KMS-11 (cell line): ENCODE measurements around the gene SPATS2L.

ENCODE experiments used
- H2AFZ ChIP-seq: fragments of 200-600 bp; sonication (generic); 2 replicates; pipeline ENCODE4 v1.6.1; 2016; ENCODE audit warnings: antibody characterized with exemption, mixed run types, low read depth
- H3K27ac ChIP-seq: fragments of 200-600 bp; sonication (generic); 2 replicates; pipeline ENCODE4 v1.6.1; 2016; ENCODE audit warnings: mild to moderate bottlenecking, mixed run types
- H3K27me3 ChIP-seq: fragments of 200-600 bp; sonication (generic); 2 replicates; pipeline ENCODE4 v1.6.1; 2017; ENCODE audit warnings: mild to moderate bottlenecking, low read depth, mixed run types, moderate library complexity; ENCODE audit not compliant: insufficient read depth
- H3K36me3 ChIP-seq: fragments of 200-600 bp; sonication (generic); 2 replicates; pipeline ENCODE4 v1.6.1; 2017; ENCODE audit warnings: mild to moderate bottlenecking, mixed run types; ENCODE audit not compliant: insufficient read depth
- H3K4me1 ChIP-seq: fragments of 200-600 bp; sonication (generic); 2 replicates; pipeline ENCODE4 v1.6.1; 2016; ENCODE audit warnings: mild to moderate bottlenecking, low read depth, mixed run types; ENCODE audit not compliant: poor library complexity, severe bottlenecking
- H3K4me2 ChIP-seq: fragments of 200-600 bp; sonication (generic); 2 replicates; pipeline ENCODE4 v1.7.0; 2016; ENCODE audit warnings: mild to moderate bottlenecking, mixed run types
- H3K4me3 ChIP-seq: fragments of 200-600 bp; sonication (generic); IDR thresholded peaks from 2 replicates; pipeline ENCODE4 v1.6.1; 2017; ENCODE audit warnings: low read depth, low read length, mixed read lengths; ENCODE audit not compliant: insufficient read depth
- H3K79me2 ChIP-seq: fragments of 200-600 bp; sonication (generic); 2 replicates; pipeline ENCODE4 v1.6.1; 2016; ENCODE audit warnings: low read depth, mixed run types; ENCODE audit not compliant: insufficient read depth
- H3K9ac ChIP-seq: fragments of 200-600 bp; sonication (generic); 2 replicates; pipeline ENCODE4 v1.6.1; 2016; ENCODE audit warnings: mild to moderate bottlenecking, mixed run types
- H4K20me1 ChIP-seq: fragments of 200-600 bp; sonication (generic); 2 replicates; pipeline ENCODE4 v1.6.1; 2016; ENCODE audit warnings: mild to moderate bottlenecking, mixed run types; ENCODE audit not compliant: insufficient read depth
- CTCF ChIP-seq: fragments of 200-600 bp; sonication (generic); conservative IDR thresholded peaks from 2 replicates; pipeline ENCODE4 v1.6.1; 2017; ENCODE audit warnings: low read depth, mild to moderate bottlenecking, antibody characterized with exemption, low read length, moderate library complexity, mixed read lengths

The SPATS2L gene

GRCh38 chr2:200274116-200275075, 32.1 kb upstream of the SPATS2L start:
- no peak overlapping the region for H3K4me2 ChIP-seq
- H4K20me1 ChIP-seq, result no peaks in the 10 kb centered on the region
- no peaks in the 10 kb centered on the region for H3K27me3 ChIP-seq
- no peaks in the 10 kb centered on the region for H3K4me1 ChIP-seq
- TF ChIP-seq CTCF, result no peak
- no peak overlapping the region for H3K9ac ChIP-seq
- no peak overlapping the region for H3K27ac ChIP-seq
- no peak overlapping the region for H2AFZ ChIP-seq
- H3K4me3 ChIP-seq, result no peak overlapping the region
- no peaks in the 10 kb centered on the region for H3K36me3 ChIP-seq
- no peaks in the 10 kb centered on the region for H3K79me2 ChIP-seq

- Histone ChIP-seq H3K4me3 (no peak overlapping the region), H3K4me2 (no peak overlapping the region), H2AFZ (no peak overlapping the region), H3K27ac (no peak overlapping the region), H3K27me3 (no peaks in the 10 kb centered on the region), H3K4me1 (no peaks in the 10 kb centered on the region), H3K9ac (no peak overlapping the region), H3K79me2 (no peaks in the 10 kb centered on the region), H3K36me3 (no peaks in the 10 kb centered on the region), H4K20me1 (no peaks in the 10 kb centered on the region)
- no peak for TF ChIP-seq CTCF
These were observed 31.0 kb upstream of the SPATS2L start for GRCh38 chr2:200275295-200276013.

- H3K36me3 ChIP-seq, result no peaks in the 10 kb centered on the region
- no peak overlapping the region for H3K4me3 ChIP-seq
- no peaks in the 10 kb centered on the region for H3K79me2 ChIP-seq
- no peak overlapping the region for H3K27ac ChIP-seq
- H3K4me2 ChIP-seq, result no peak overlapping the region
- H4K20me1 ChIP-seq, result no peaks in the 10 kb centered on the region
- no peaks in the 10 kb centered on the region for H3K27me3 ChIP-seq
- H3K9ac ChIP-seq, result no peak overlapping the region
- H3K4me1 ChIP-seq, result no peaks in the 10 kb centered on the region
- no peak for TF ChIP-seq CTCF
- H2AFZ ChIP-seq, result no peak overlapping the region
These were observed 30.0 kb upstream of the SPATS2L start for GRCh38 chr2:200276472-200276871.

GRCh38 chr2:200278694-200279316, 27.7 kb upstream of the SPATS2L start:
- Histone ChIP-seq H4K20me1 (no peaks in the 10 kb centered on the region), H3K4me1 (no peaks in the 10 kb centered on the region), H3K79me2 (no peaks in the 10 kb centered on the region), H3K27me3 (no peaks in the 10 kb centered on the region), H3K4me3 (no peak overlapping the region), H3K9ac (no peak overlapping the region), H3K27ac (no peak overlapping the region), H2AFZ (no peak overlapping the region), H3K4me2 (no peak overlapping the region), H3K36me3 (no peaks in the 10 kb centered on the region)
- TF ChIP-seq CTCF, result no peak
